Muscle of back (tissue), 11 donors: ENCODE data around the gene ZDHHC19. TPM values are rescaled to one million over a fixed set of nuclear protein-coding genes. Genes with fewer than 3 reads are reported as not detected.
A peak's percentile ranks its signal among the peaks of the same experiment; 100 is the strongest.
"Not testable (repeated sequence)": the region's sequence is repeated elsewhere in the genome, so short reads cannot be mapped to it uniquely, and the experiment has no call there.

Experiments
- DNase-seq, 3 donors: peaks; one replicate each; pipeline versions ENCODE4 v3.0.0 to v3.0.0-alpha.2; 2013
- polyA plus RNA-seq, 10 donors: library from polyadenylated mRNA; unstranded; fragments of 120-200 nt; gene quantifications; one replicate each; pipeline ENCODE4 v1.2.1, GENCODE V29; 2013; ENCODE audit not compliant: insufficient read length in 10 of 10

The ZDHHC19 gene
- polyA plus RNA-seq, 10 donors = 0.08 to 0.78 (median 0.38) TPM; not detected in 6

GRCh38 chr3:196179380-196180308 lies 31.6 kb downstream of the ZDHHC19 start:
- peak in 2 of 3 donors; percentile 51 to 69 for DNase-seq

- no peak for DNase-seq
Observed at GRCh38 chr3:196178993-196179379, 32.2 kb downstream of the ZDHHC19 start.

DNA sequence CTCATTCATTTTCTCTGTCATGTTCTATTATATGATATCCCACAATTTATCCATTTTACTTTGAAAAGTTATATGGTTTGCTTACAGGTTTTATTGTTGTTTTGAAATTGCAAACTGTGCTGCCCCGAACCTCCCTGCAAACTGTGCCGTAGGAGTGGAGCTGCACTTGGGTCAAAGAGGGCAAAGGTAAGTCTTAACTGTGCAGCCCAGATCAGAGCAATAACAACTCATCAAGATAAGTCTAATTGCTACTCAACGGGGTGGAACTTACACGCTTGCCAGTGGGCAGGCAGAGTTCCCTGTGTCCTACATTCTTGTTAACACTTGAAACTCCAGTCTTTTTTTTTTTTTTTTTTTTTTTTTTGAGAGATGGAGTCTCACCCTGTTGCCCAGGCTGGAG lies 33.2 kb downstream of the ZDHHC19 start:
- DNase-seq = no peak

DNA sequence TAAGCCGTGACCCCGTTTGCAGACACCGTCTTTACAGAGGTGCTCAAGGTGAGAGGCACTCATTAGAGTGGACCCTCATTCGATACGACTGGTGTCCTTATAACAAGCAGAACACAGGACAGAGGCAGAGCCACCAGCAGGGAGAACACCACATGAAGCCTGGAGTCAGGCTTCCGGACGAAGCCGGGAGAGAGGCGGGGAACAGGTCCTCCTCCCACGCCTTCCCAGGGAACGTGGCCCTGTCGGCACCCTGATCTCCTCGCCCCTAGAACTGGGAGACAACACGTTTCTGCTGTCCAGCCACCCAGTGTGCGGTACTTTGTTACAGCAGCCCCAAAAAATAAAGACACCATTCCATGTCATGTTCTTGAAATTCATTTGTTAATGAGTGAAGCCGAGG lies 33.6 kb downstream of the ZDHHC19 start:
- DNase-seq = no peak

GRCh38 chr3:196175722-196176121 lies 35.5 kb downstream of the ZDHHC19 start:
- no peak for DNase-seq

GRCh38 chr3:196175116-196175625 lies 36.0 kb downstream of the ZDHHC19 start:
- no peak for DNase-seq

DNA sequence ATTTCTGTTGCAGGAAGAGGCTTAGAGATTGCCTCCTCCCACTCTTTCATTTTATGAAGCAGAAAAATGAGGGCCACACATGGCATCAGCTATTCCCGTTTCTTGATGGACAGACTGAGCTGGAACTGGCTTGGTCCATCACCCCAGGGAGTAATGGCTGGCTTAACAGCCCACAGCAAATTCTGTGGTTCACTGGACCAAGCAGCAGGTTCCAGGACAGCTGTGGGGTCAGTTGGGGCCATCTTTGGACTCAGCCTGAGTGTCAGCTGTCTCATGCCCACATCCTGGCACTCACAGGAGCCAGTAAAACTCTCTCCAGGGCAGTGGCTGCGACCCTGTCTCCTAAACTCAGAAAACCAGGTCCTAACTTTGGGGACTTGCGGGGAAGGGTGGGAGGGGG lies 36.5 kb downstream of the ZDHHC19 start:
- DNase-seq = peak in 1 of 3 donors; percentile 51

DNA sequence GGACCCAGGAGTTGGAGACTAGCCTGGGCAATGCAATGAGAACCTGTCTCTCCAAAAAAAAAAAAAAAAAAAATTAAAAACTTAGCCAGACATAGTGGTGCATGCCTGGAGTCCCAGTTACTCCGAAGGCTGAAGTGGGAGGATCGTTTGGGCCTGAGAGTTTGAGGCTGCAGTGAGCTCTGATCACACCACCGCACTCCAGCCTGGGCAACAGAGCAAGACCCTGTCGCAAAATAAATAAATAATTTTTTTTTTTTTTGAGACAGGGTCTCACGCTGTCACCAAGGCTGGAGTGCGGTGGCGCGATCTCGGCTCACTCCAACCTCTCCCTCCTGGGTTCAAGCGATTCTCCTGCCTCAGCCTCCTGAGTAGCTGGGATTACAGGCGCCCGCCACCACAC lies 40.9 kb downstream of the ZDHHC19 start:
- not testable (repeated sequence) for DNase-seq

DNA sequence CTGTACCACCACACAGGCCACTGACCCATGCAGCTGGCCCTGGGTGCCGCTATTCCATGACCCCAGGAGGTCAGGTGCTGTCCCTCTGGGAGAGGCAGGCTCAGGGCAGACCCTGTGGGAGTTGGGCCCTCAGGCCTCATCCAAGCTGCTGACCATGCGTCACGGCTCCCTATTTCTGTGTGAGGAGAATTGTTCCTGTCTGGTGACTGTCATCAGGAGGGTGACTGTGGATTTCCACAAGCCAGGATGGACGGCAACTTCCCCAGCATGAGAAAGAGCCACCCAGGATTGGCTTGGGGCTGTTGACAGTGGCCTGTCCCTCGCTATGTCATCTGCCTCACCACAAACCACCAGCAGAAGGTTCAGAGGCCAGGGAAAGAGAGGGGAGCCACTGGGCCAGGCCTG lies 41.4 kb downstream of the ZDHHC19 start:
- no peak for DNase-seq

DNA sequence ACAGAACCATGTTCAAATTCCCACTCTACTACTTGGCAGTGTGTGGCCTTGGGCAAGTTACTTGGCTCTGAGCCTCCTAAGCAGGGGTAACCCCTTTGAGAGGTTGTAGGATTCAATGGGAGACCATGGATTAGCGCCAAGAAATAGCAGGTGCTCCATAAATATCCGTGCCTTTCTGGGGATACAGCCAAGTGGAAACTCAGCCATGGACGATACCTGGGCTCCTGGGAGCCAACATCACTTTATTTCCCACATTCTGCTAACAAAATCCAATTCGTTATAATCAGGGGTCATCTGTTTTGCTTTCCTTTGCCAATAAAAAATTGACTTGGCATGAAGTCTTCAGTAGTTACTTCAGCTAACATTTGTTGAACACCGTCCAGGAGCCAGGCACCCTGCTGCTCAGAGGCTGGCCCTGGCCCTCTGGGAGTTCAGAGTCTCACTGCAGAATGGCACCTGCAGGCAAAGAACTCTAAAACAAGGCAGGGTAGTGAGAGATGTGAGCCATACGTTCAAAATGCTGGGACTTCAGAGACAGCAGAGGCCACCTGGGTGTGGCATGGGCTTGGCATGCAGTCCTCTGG lies 42.3 kb downstream of the ZDHHC19 start:
- DNase-seq = no peak

GRCh38 chr3:196166741-196167140 lies 44.5 kb downstream of the ZDHHC19 start:
- no peak for DNase-seq

DNA sequence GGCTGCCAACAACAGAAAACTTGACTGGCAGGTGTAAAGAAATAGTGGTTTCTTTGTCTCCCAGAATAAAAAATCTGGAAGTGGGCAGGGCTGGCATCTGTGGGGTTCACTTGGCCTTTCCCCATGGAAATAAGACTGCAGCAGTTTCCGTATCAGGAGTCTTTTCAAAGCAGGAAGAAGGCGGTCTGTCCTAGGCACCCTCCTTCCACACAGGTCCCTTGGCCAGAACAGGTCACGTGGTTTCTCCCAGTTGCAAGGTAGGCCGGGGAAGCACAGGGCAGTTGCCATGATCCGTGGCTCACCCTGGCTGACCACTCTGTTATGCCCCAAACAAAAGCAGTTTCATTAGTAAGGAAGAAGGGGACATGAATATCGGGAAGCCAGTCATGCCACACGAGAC lies 45.4 kb downstream of the ZDHHC19 start:
- DNase-seq = no peak

- not testable (repeated sequence) for DNase-seq
Observed at GRCh38 chr3:196165006-196165575, 46.1 kb downstream of the ZDHHC19 start.

DNA sequence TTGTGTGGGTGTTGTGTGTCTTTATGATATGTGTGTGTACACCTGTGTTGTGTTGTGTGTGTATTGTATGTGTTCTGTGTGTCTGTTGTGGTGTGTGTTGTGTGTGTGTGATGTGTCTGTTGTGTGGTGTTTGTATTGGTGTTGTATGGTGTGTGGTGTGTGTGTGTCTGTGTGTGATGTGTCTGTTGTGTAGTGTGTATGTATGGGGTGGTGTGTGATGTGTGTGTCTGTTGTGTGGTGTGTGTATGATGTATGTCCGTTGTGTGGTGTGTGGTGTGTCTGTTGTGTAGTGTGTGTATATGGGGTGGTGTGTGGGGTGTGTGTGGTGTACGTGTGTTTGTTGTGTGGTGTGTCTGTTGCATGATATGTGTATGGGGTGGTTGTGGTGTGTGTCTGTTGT lies 46.6 kb downstream of the ZDHHC19 start:
- no peak for DNase-seq

DNA sequence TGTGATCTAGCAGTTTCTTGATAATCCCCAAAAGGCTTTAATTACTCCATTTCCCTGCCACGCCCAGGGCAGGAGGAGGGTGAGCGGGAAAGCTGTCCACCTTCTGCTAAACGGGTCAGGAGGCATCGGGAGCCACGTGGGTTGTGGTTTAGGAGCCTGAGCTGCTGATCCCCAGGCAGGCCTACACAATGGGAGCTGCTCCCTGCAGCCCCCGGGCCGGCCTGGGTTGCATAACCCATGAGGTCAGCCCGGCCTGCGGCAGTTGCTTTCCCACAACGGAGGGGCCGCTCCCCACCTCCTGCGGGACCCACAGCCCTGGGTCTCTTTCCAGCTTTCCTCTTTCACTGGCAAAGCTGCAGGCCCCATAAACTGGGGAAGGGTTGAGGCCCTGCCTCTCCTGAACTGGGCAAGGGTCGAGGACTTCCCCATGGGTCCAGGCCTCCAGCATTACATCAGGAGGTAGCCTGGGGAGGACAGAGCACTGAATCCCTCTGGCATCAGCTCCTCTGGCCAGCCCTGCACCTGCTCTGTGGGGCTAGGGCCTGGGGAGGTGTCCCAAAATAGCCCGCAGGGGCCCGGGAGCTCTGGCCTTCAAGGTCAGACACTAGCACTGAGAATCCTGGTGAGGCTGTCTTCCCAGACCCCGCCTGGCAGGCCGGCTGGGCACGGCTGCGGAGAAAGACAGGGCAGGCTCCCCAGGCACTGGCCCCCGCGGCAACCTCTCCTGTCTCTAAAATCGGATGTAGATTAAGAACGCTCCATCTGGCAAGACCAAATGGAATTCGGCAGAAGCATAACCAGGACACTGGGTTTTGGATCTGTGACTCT lies 47.3 kb downstream of the ZDHHC19 start:
- peak in 2 of 3 donors; percentile 47 to 49 for DNase-seq

DNA sequence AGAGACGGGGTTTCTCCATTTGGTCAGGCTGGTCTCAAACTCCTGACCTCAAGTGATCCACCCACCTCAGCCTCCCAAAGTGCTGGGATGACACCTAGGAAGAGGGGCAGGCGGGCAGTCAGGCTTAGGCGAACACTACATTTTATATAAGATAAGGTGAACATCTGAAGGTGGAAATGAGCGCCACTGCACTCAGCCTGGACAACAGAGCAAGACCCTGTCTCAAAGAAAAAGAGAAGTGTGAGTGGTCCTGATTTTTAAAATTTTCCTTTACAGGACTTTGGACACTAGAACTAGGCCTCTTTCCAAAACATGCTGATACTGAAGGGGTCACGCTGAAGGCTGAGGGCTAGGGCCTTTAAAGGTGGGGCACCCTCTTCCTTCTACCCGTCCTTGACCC lies 48.0 kb downstream of the ZDHHC19 start:
- no peak for DNase-seq

DNA sequence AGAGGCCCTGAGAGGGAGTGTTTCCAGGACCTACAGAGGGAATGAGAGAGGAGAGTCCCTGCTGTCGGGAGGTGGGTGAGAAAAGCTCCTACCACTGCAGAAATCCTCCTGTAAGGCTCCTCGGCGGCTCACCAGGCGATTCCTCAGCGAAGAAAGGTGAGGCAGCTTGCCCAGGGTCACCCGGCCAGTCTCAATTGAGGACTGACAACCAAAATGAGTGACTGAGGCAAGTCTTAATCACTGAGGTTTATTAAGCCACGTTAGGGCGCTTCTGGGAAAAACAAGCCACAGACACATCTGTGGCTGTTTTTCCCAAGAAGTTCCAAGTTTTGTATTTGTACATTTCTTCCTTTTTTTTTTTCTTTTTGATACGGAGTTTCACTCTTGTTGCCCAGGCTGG lies 48.5 kb downstream of the ZDHHC19 start:
- no peak for DNase-seq

DNA sequence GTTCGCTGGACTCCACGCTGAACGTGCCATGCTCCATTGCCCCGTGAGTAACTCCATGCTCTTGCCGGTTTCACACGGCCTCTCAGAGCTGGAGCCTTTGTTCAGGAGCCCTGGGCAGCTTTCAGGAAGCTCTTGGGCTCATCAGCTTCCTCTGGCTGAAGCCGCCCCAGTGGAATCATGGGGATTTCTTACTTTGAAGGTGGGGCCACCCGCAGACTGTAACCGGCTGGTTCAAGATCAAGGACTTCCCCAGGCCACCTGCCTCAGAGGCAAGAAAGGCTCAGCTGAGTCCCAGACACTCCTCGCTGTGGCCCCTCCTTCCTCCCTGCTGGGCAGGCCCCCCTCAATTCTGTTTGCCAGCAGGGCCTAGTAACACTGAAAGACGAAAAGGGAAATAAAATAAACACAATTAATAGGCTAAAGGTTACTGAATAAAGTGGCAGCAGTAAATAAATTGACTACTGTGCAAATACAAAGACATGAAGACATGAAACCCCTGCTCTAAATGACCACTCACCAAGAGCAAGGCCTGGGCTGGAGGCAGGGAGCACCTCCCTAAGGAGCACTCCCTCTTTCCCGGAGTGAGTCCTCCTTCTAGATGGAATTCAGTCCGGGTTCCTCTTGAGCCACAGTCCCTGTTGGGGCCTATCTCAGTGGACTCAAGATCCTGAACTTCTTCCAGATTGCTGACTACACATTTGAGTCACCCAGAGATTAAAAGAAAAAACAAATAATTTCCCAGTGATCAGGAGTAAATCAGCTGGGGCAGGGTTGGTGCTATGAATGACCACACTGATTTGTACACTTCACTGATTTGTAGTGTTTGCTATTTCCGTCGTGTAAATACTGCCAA lies 51.0 kb downstream of the ZDHHC19 start:
- peak in 1 of 3 donors; percentile 46 for DNase-seq

GRCh38 chr3:196159526-196159925 lies 51.7 kb downstream of the ZDHHC19 start:
- no peak for DNase-seq

GRCh38 chr3:196156160-196156559 lies 55.0 kb downstream of the ZDHHC19 start:
- DNase-seq = no peak

DNA sequence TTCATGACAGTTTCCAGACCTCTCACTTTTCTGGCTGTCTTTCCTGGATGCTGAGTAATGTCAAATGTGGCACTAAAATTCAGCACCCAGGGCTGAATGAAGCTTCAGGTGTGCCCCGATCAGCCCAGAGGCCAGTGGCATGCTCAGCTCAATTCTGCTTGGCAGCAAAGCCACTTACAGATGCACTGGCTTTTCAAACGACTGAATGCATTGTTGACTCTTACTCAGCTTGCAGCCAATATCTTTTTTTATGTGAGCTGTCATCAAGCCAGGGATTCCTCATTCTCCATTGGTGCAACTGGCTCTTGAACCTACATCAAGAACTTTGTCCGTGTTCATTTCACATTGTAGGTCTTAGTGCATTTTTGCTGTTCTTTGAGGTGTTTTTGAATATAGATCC lies 60.7 kb downstream of the ZDHHC19 start:
- DNase-seq = no peak
